ENCODE data around the gene NRG3.

The NRG3 gene

DNA sequence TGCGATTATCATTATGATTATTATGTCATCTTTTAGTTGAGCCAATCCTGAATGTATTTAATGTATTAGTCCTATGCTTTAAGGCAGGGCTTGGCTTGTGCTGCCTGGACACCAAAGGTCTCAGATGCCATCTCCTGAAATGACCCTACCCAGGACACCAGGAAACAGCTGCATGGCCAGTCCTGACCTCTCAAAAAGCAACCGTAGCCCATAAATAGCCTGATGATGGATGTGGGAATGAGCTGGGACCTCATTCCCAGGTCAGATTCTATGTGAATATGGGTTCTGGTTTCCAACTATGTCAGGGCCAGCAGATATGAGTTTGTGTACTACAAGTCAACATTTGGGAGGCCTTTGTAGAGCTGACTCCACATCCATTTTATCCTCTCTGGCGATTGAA is 438.4 kb downstream of the NRG3 start:
- no peak for DNase-seq (ENCODE audit: extremely low read depth, low read depth)
- TF ChIP-seq CTCF (IDR thresholded peaks at IDR 0.05; ENCODE audit: low read depth, low read length, missing control alignments): no peak
- no peak overlapping the region for H3K4me3 ChIP-seq (replicated peaks; ENCODE audit: low read depth, low read length)

- H3K4me3 ChIP-seq (replicated peaks; ENCODE audit: low read depth, low read length): no peak overlapping the region
- no peak for TF ChIP-seq CTCF (IDR thresholded peaks at IDR 0.05; ENCODE audit: low read depth, low read length, missing control alignments)
- DNase-seq (ENCODE audit: extremely low read depth, low read depth): no peak
Observed at GRCh38 chr10:82318534-82318933, 443.5 kb downstream of the NRG3 start.

GRCh38 chr10:82319074-82319473 is 444.1 kb downstream of the NRG3 start:
- DNase-seq (ENCODE audit: extremely low read depth, low read depth): no peak
- TF ChIP-seq CTCF (IDR thresholded peaks at IDR 0.05; ENCODE audit: low read depth, low read length, missing control alignments): no peak
- H3K4me3 ChIP-seq (replicated peaks; ENCODE audit: low read depth, low read length): no peak overlapping the region

DNA sequence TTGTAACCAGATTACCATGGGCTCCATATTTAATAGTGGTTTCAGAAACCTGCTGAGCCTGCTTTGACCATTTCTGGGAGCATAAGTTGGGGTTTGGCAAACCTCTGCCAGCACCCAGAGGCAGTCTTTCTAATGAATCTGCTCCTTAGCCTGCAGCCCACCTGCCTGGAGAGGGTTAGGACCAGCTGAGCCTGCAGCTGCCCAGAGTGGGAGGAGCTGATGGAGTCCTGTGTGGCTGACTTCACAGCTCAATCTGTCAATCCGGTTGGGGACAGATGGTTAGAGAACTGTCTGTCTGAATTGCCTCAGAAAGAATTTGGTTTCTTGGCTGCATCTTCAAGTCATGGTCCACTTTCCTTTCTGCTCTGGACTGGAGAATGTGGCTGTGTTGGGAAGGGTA is 444.6 kb downstream of the NRG3 start:
- DNase-seq (ENCODE audit: extremely low read depth, low read depth): no peak
- H3K4me3 ChIP-seq (replicated peaks; ENCODE audit: low read depth, low read length): no peak overlapping the region
- no peak for TF ChIP-seq CTCF (IDR thresholded peaks at IDR 0.05; ENCODE audit: low read depth, low read length, missing control alignments)

DNA sequence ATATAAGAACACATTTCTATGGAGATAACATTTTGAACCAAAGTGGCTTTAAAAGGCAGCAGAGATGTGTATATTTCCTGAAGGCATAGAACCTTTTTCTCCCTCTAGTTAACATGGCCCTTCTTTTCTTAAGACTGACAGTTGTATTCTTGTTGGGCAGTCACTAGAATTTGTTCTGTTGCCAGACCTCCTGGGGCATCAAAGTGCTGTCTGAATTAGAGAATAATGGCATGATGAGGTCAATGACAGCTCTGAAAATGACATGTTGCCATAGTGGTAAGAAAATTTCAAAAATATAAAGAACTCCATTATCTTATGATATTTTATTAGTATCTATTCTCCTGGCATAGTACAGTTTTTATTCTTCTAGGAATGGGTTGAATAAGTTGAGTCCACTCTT is 446.7 kb downstream of the NRG3 start:
- no peak for DNase-seq (ENCODE audit: extremely low read depth, low read depth)
- no peak overlapping the region for H3K4me3 ChIP-seq (replicated peaks; ENCODE audit: low read depth, low read length)
- TF ChIP-seq CTCF (IDR thresholded peaks at IDR 0.05; ENCODE audit: low read depth, low read length, missing control alignments): no peak

DNA sequence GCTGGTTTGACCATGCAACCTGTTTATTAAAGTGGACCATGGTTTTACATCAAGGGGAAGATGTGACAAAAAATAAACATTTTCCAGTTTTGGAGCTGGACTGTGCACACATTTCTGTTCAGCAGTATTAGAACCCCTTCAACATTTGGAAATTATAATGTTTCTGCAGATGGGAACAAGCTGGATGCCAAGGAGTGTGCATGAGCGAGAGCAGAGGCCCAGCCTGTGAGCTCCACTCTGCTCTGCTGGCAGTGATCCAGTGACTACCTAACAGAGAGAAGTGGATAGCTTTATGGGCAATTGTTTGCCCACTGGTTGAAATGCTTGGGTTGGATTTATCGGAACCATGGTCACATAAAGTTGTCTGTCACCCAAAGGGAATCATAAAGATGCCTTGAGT is 456.7 kb downstream of the NRG3 start:
- no peak for DNase-seq (ENCODE audit: extremely low read depth, low read depth)
- H3K4me3 ChIP-seq (replicated peaks; ENCODE audit: low read depth, low read length): no peak overlapping the region
- no peak for TF ChIP-seq CTCF (IDR thresholded peaks at IDR 0.05; ENCODE audit: low read depth, low read length, missing control alignments)

DNA sequence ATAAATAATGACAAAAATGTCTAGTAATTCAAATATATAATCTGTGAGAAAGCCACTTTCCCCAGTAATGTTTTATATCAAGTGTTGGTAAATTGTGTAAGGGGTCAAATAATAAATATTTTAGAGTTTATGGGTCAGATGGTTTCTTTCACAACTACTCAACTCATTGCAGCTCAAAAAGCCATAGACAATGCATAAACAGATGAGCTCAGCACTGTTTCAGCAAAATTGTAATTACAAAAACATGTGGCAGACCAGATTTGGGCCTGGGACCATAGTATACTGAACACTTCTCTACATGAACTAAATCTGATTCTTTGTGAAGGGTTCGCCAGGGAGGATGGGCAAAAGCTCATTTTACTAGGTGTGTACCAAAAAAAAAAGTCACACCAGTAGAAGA is 460.8 kb downstream of the NRG3 start:
- no peak overlapping the region for H3K4me3 ChIP-seq (replicated peaks; ENCODE audit: low read depth, low read length)
- DNase-seq (ENCODE audit: extremely low read depth, low read depth): no peak
- no peak for TF ChIP-seq CTCF (IDR thresholded peaks at IDR 0.05; ENCODE audit: low read depth, low read length, missing control alignments)
